Measurements from ENCODE around the gene ABHD8. TPM values are rescaled to one million over a fixed set of nuclear protein-coding genes. Genes with fewer than 3 reads are reported as not detected.
A peak's percentile ranks its signal among the peaks of the same experiment; 100 is the strongest.
"Not testable (repeated sequence)": the region's sequence is repeated elsewhere in the genome, so short reads cannot be mapped to it uniquely, and the experiment has no call there.

ABHD8 gene
- total and polyA plus RNA-seq, 12 donors: 2.3 to 60.0 (median 35.8) TPM

DNA sequence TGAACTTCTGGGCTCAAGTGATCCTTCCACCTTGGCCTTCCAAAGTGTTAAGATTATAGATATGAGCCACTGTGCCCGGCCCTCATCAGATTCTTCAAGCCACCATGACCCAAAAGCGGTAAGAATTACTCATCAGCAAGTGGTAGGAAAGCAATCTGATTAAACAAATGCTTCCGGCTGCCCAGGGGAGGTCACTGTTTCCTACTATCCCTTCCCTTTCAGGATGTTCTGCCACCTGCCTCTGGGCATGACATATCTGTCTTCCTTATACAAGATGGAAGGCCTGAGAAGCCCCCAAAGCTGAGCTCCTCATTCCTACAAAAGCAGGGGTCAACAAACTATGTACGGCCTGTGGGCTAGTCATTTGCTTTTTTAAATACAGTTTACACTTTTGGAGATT lies 7.0 kb downstream of the ABHD8 start:
- 35 to 56% (median 43%) methylated on average over 4 of the region's 4 CpGs for WGBS, 4 donors
- H3K36me3 ChIP-seq (replicated peaks in 1 of 2): peaks cover 0 to 7% of the 10 kb centered on the region in 2 donors
- no peaks in the 10 kb centered on the region for H3K27me3 ChIP-seq
- intact Hi-C loops (cut with DNase I): loop anchor here in 1 of 2 donors (10.0 kb wide), 1 partner anchor 89 kb away; no protein-coding TSS in a partner anchor
- H3K27ac ChIP-seq: peak overlapping the region in 4 of 5 donors; percentile 24 to 79 (median 76)
- peak in 5 of 7 donors; percentile 68 to 77 (median 73) for DNase-seq
- TF ChIP-seq, protein P1, sequence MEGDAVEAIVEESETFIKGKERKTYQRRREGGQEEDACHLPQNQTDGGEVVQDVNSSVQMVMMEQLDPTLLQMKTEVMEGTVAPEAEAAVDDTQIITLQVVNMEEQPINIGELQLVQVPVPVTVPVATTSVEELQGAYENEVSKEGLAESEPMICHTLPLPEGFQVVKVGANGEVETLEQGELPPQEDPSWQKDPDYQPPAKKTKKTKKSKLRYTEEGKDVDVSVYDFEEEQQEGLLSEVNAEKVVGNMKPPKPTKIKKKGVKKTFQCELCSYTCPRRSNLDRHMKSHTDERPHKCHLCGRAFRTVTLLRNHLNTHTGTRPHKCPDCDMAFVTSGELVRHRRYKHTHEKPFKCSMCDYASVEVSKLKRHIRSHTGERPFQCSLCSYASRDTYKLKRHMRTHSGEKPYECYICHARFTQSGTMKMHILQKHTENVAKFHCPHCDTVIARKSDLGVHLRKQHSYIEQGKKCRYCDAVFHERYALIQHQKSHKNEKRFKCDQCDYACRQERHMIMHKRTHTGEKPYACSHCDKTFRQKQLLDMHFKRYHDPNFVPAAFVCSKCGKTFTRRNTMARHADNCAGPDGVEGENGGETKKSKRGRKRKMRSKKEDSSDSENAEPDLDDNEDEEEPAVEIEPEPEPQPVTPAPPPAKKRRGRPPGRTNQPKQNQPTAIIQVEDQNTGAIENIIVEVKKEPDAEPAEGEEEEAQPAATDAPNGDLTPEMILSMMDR (IDR thresholded peaks at IDR 0.05): peak in 2 of 6 experiments; percentile 6 to 21
- no peak for TF ChIP-seq POLR2A (IDR thresholded peaks at IDR 0.05)
- no peaks in the 10 kb centered on the region for H3K9me3 ChIP-seq (replicated peaks in 1 of 3)
- no peak overlapping the region for H3K4me3 ChIP-seq
- H3K4me1 ChIP-seq (replicated peaks in 1 of 2): peaks cover 7 to 20% of the 10 kb centered on the region in 2 donors

DNA sequence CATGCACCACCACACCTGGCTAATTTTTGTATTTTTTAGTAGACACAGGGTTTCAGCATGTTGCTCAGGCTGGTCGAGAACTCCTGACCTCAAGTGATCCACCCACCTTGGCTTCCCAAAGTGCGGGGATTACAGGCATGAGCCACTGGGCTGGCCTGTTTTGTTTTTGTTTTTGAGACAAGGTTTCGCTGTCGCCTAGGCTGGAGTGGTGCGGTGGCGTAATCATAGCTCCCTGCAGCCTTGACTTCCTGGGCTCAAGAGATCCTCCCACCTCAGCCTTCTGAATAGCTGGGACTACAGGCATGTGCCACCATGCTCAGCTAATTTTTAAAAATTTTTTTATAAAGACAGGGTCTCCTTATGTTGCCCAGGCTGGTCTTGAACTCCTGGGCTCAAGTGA lies 7.7 kb downstream of the ABHD8 start:
- H3K9me3 ChIP-seq (replicated peaks in 1 of 3); H3K27me3 ChIP-seq; H3K4me3 ChIP-seq; H3K36me3 ChIP-seq (replicated peaks in 1 of 2): not testable (repeated sequence)
- peak in 5 of 7 donors; percentile 45 to 72 (median 63) for DNase-seq
- 48 to 66% (median 57%) methylated on average over 5 to 6 of the region's 6 CpGs for WGBS, 4 donors
- intact Hi-C loops (cut with DNase I): loop anchor here in 1 of 2 donors (10.0 kb wide), 1 partner anchor 89 kb away; no protein-coding TSS in a partner anchor
- peaks cover 7 to 20% of the 10 kb centered on the region in 2 donors for H3K4me1 ChIP-seq (replicated peaks in 1 of 2)
- peak overlapping the region in 4 of 5 donors; percentile 24 to 79 (median 76) for H3K27ac ChIP-seq

DNA sequence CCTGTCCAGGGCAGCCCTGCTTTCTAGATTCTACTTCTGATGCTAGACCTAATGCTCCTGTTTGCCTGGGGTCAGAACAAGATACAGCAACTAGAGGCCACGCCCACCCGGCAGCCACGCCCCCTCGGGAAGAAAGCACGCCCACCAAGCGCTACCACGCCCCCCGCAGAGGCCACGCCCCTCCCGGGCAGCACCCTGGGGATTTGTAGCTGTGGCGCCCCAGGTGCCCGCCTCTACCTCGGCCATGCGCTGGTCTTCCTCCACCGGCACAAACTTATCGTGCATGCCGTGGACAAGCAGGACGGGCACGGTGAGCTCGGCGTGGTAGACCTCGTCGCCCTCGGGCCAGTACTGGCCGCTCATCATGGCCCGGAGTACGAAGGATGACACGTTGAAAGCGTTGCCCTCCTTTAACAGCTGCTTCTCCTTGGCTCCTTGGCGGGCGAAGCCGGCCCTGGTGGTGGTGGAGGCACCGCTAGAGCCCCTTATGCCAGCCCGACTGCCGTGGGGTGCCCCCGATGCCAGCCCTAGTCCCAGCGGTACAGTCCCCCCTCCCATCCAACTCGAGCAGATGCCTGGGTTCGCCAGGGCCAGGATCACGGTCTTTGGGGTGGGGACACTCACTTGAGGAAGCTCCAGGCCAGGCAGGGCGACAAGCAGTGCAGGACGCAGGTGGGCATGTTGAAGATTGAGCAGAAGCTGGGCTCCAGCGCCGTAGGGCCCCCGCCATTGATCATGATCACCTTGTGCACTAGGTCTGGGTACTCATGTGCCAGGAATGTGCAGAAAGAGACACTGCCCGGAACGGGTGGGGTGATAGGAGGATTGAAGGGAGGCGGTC lies 9.0 kb downstream of the ABHD8 start:
- Histone ChIP-seq H3K4me3 (no peak overlapping the region), H3K27ac (peak overlapping the region in 1 of 5 donors; percentile 5), H3K9me3 (replicated peaks in 1 of 3) (no peaks in the 10 kb centered on the region), H3K4me1 (replicated peaks in 1 of 2) (peaks cover 7 to 24% of the 10 kb centered on the region in 2 donors), H3K36me3 (replicated peaks in 1 of 2) (peaks cover 0 to 7% of the 10 kb centered on the region in 2 donors), H3K27me3 (no peaks in the 10 kb centered on the region)
- 78 to 94% (median 82%) methylated on average over 8 to 48 of the region's 48 CpGs for WGBS, 4 donors
- DNase-seq: peak in 6 of 7 donors; percentile 46 to 75 (median 58)
- TF ChIP-seq POLR2A (IDR thresholded peaks at IDR 0.05): no peak
- TF ChIP-seq, protein P1 (IDR thresholded peaks at IDR 0.05): no peak
- intact Hi-C loops (cut with DNase I): loop anchor here in 1 of 2 donors (10.0 kb wide), 1 partner anchor 91 kb away; no protein-coding TSS in a partner anchor

DNA sequence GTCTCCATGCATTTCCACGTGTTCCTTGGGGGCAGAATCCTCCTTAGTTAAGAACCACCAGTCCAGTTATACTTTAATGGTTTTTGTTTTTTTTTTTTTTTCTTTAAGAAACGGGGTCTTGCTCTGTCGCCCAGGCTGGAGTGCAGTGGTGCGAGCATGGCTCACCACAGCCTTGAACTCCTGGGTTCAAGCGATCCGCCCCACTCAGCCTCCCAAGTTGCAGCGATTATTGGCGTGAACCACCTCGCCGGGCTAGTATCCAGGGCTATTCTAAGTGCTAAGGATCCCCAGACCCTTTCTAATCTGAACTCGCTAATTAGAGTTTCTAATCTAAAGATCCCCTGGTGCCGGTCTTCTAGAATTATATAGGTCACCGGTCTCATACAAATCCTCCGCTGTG lies 9.6 kb downstream of the ABHD8 start:
- TF ChIP-seq POLR2A (IDR thresholded peaks at IDR 0.05): no peak
- TF ChIP-seq, protein P1 (IDR thresholded peaks at IDR 0.05): no peak
- intact Hi-C loops (cut with DNase I): loop anchor here in 1 of 2 donors (10.0 kb wide), 1 partner anchor 91 kb away; no protein-coding TSS in a partner anchor
- WGBS, 4 donors: 84 to 88% (median 87%) methylated on average over 13 to 14 of the region's 14 CpGs
- no peak for DNase-seq
- H3K4me3 ChIP-seq: no peak overlapping the region
- no peak overlapping the region for H3K27ac ChIP-seq
- H3K27me3 ChIP-seq: no peaks in the 10 kb centered on the region
- peaks cover 0 to 7% of the 10 kb centered on the region in 2 donors for H3K36me3 ChIP-seq (replicated peaks in 1 of 2)
- no peaks in the 10 kb centered on the region for H3K9me3 ChIP-seq (replicated peaks in 1 of 3)
- peaks cover 7 to 24% of the 10 kb centered on the region in 2 donors for H3K4me1 ChIP-seq (replicated peaks in 1 of 2)

Measured in adrenal gland (tissue), 12 donors.